ENCODE data around the gene LLGL2.
A peak's percentile ranks its signal among the peaks of the same experiment; 100 is the strongest.
"Not testable (repeated sequence)": the region's sequence is repeated elsewhere in the genome, so short reads cannot be mapped to it uniquely, and the experiment has no call there.

The LLGL2 gene

DNA sequence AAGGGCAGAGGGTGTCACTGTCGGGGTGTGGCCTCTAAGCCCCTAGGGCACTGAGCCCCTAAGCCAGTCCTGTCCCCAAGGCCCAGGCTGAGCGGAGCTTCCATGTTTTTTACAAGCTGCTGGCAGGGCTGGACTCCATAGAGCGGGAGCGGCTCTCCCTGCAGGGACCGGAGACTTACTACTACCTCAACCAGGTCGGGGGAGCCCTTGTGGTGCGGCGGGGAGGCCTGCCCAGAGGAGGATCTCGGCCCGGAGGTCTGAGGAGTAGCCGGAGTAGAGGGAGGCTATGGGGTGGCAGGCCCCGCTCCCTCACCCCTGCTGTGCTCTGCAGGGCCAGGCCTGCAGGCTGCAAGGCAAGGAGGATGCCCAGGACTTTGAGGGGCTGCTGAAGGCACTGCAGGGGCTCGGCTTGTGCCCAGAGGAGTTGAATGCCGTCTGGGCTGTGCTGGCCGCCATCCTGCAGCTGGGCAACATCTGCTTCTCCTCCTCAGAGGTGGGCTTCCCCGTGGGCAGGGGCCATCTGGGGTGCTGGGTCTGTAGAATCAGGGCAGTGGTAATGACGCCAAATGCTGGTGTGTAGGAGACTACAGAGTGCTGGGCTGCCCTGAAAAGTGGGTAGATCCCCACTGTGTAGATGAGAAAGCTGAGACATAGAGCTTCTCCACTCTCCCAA, 67.0 kb downstream of the LLGL2 start:
- no peak for DNase-seq (ENCODE audit: low spot score)

DNA sequence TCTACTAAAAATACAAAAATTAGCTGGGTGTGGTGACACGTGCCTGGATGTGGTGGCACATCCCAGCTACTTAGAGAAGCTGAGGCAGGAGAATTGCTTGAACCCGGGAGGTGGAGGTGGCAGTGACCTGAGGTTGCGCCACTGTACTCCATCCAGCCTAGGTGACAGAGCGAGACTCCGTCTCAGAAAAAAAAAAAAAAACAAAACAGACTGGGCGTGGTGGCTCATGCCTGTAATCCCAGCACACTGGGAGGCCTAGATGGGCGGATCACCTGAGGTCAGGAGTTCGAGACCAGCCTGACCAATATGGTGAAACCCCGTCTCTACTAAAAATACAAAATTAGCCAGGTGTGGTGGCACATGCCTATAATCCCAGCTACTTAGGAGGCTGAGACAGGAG, 67.9 kb downstream of the LLGL2 start:
- not testable (repeated sequence) for DNase-seq (ENCODE audit: low spot score)

DNA sequence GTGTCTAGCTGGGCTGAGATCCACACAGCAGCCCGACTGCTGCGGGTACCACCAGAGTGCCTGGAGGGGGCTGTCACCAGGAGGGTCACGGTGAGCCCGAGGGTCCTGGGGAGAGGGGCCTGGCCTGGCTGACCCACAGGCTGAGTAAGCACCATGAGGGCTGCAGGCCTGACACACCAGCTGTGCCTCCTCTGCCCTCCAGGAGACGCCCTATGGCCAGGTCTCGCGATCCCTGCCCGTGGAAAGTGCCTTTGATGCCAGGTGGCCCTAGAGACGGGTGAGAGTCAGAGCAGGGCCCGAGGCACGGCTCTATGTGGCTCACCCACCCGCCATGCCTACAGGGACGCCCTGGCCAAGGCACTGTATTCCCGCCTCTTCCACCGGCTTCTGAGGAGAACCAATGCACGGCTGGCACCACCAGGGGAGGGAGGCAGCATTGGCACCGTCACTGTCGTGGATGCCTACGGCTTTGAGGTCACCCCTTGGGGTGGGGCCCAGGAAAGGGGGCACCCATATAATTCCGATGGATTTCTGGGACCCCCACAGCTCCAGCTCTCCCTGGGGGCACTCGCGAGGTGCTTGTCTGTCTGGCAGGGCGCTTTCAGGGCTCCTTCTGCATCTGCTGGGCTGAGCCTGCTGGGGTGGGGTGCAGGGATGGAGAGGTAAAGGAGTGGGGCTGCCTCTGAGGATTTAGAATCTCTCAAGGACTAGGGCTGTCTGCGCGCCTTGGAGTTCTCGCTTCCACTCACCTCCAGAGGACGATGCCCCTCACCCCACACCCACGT, 69.2 kb downstream of the LLGL2 start:
- no peak for DNase-seq (ENCODE audit: low spot score)

DNA sequence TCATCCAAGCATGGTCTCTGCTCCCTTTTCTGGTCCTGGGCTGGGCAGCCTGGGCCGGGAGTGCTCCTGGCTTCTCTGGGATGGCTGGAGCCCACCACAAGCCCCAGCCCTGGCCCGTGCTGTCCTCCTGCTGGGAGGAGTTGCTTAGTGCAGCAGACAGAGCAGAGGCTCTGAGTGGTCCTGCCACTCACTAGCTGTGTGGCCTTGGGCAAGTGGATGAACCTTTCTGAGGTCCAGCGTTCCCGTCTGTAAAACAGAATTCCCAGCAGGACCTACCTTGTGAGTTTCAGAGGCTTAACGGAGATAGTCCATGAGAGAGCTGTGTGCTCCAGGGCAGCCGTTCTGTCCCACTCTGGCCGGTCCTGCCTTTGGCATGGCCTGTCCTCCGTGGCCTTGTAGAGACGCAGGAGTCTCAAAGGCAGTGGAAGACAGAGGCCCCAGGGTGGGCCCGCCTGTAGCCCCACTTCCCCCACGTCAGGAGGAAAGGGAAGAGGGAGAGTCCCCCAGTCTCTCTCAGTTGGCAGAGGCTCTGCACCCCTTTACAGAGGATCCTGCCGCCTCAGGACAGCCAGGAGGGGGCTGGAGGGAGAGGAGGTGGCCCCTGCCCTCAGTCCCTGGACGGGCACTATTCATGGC, 69.9 kb downstream of the LLGL2 start:
- DNase-seq (ENCODE audit: low spot score) = no peak

DNA sequence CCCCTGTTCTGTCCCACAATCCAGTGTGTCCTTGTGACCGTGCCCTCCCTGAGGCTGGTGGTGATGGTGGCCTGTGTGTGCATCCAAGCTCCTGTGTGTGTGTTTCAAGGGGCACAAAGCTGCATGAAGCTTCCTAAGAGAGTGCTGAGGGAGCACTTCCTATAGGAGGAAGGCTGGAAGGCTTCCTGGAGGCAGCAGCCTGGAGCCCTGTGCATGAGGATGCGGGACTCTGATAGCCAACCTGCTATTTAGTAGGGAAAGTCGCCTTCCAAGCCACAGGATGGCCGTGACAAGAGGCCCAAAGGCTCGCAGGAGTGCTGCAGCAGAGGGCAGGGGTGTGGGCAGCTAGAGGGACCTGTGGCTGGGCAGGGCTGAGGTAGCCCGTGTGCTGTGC, 70.4 kb downstream of the LLGL2 start:
- no peak for DNase-seq (ENCODE audit: low spot score)

DNA sequence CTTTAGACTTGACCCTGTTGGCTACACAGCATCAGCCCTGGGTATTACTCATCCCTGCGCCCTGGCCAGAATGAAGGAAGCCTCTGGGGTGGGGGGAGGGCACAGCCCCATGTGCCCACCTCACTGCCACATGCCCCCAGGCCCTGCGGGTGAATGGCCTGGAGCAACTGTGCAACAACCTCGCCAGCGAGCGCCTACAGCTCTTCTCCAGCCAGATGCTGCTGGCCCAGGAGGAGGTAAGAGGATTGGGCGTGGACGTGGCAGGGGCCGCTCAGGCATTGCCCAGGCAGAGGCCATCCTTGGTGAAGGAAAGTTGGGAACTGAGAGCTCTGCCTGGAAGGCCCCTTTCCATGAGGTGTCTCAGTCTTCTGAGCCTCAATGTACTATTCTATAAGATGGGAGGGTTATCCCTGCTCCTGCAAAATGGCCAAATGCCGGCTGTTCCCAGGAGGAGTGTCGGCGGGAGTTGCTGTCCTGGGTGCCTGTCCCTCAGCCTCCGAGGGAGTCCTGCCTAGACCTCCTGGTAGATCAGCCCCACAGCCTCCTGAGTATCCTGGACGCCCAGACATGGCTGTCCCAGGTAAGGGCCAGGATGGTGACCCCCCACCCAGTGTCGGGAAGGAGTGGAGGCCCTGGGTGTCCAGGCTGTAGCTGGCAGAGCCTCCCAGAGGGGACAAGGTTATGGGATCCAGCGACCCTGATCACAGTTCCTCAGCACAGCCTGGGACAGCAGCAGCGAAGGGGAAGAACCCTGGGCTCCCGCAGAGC, 71.0 kb downstream of the LLGL2 start:
- no peak for DNase-seq (ENCODE audit: low spot score)

DNA sequence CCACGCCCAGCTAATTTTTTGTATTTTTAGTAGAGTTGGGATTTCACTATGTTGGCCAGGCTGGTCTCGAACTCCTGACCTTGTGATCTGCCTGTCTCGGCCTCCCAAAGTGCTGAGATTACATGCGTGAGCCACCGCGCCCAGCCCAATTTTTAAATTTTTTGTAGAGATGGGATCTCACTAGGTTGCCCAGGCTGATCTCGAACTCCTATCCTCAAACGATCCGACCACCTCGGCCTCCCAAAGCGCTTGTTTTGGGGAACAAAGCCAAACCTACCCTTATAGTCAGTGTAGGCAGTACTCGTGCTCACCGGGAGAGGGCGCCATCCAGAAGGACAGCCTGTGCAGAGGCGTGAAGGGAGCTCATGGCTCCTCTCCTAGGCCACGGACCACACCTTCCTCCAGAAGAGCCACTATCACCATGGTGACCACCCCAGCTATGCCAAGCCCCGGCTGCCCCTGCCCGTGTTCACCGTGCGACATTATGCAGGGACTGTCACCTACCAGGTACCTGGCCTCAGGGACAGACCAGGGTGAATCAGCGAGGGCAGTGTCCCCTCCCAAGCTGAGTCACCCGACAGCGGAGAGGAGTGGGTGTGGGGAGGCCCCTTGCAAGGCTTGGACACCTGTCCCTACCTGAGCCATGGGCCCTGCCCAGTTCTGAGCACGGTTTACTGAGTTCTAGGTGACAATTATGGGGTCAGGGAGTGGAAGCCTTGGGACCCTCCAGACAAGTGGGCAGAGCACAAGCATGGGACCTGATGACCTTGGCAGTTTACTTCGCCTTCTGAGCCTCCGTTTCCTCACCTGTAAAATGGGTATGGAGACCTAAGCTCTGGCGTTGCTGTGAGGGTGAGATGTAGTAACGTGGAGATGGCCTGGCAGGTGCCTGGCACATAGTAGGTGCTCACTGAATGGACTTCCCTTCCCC, 75.8 kb downstream of the LLGL2 start:
- DNase-seq (ENCODE audit: low spot score) = peak; percentile 29

DNA sequence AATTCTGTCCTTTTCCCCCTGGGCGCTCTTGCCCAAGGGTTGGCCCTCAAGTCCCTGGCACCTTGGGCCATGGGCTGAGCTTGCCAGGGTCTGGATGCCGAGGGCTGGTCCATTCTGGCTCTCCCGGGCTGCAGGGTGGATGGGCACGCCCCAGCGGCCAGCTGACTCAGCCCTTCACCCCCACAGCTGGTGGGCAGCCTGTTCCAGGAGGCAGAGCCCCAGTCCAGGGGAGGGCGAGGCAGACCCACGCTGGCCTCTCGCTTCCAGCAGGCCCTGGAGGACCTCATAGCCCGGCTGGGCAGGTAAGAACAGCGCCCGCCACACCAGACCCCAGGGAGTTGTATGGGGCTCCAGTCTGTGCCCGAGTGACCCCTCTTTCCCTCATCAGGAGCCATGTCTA, 77.1 kb downstream of the LLGL2 start:
- no peak for DNase-seq (ENCODE audit: low spot score)

DNA sequence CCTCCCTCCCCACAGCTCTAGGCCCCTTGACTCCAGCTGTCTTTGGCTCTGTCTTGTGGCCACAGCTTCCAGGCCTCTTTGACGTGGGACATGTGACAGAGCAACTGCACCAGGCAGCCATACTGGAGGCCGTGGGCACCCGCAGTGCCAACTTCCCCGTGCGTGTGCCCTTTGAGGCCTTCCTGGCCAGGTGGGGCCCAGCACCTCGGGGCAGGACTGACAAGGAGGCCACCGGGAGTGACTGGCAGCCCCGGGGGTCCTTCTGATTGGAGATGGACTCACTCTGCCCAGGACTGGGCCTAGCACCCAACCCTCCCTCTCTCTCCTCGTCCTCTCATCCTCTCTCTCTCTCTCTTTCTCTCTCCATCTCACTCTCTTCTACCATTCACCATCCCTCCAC, 77.6 kb downstream of the LLGL2 start:
- DNase-seq (ENCODE audit: low spot score) = no peak

DNA sequence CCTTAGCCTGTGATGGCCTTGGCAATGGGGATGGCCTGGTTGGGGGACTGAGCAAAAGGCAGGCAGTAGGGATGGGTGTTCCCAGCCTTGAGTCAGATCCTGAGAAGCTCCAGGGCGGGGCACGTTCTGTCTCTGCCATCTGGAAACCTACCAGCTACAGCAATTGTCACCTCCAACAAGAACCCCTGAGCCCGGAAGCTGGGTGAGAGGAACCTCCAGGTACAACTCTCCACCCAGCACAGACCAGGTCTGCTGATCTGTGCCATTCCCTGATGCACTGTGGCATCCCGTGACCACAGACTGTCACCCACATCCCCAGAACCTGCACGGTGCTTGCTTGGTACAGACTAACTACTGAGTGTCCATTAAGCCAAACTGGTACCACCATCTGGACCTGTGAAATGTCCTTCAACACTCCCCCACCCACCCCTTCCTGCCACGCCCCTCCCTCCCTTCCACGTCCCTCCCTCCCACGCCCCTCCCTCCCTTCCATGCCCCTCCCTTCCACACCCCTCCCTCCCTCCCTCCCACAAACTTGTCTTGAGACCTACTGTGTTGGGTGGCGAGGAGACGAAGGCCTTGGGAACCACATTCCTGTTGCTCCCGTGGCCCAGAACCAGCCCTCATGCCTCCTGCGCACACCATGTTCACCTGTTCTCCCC, 78.7 kb downstream of the LLGL2 start:
- no peak for DNase-seq (ENCODE audit: low spot score)

DNA sequence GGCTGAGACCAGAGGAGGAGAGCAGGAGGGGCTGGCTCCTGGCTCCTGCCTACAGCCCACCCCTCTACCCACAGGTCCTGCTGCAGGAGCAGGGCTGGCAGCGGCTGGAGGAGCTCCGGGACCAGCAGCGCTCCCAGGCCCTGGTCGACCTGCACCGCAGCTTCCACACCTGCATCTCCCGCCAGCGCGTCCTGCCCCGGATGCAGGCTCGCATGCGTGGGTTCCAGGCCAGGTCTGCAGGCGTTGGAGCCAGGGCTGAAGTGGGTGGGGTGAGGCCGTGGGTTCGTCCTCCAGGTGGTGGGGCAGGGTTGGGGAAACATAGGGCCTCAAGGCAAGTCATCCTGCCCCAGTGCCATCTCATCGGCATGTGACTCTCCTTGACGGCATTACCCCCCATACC, 80.3 kb downstream of the LLGL2 start:
- DNase-seq (ENCODE audit: low spot score) = no peak

DNA sequence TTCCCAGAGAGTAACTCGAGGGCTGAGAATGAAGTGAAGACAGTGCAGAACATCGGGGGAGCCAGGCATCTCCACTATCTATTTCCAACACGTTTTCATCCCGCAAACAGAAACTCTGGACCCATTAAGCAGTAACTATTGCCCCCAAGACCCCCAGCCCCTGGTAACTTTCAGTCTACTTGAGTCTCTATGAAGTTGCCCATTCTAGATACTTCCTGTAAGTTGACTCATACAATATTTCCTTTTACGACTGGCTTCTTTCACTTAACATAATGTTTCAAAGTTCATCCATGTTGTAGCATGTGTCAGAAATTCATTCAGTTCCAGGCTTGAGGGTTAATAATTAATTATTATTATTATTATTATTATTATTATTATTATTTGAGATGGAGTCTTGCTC, 81.6 kb downstream of the LLGL2 start:
- no peak for DNase-seq (ENCODE audit: low spot score)

DNA sequence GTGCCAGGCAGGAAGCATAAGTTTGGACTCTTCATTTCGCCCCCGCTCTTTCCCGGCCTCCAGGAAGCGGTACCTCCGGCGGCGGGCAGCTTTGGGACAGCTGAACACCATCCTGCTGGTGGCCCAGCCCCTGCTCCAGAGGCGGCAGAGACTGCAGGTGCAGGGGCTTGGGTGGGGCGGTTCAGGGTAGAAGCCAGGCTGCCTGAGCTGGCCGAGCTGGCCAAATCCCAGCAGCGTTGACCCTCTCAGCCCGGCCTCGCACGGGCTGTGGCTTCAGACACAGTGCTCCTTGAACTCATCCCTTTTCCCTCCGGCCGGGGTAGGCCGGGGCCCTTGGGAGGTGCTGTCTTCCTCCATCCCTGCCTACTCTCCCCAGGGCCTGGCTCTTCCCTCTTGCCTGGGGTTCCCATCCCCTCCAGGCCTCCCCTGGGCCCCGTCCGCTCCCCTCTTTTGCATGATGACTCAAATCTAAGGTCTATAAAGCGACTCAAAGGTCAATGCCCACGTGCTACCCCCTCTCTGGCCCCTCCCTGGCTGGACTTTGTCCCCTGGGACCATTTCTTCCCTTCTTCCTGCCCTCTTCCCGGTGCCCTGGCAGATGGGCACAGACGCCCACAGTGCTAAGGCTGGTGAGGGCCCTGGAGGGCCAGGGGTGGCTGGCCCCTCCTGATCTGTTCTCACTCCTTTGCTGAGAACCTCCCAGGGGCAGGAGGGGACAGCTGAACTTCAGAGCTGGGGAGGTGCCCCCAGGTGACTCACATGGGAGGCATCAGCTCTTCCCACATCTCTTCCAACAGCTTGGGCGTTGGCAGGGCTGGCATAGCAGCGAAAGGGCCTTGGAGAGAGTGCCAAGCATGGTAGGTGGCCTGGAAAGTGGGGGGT, 84.8 kb downstream of the LLGL2 start:
- no peak for DNase-seq (ENCODE audit: low spot score)

DNA sequence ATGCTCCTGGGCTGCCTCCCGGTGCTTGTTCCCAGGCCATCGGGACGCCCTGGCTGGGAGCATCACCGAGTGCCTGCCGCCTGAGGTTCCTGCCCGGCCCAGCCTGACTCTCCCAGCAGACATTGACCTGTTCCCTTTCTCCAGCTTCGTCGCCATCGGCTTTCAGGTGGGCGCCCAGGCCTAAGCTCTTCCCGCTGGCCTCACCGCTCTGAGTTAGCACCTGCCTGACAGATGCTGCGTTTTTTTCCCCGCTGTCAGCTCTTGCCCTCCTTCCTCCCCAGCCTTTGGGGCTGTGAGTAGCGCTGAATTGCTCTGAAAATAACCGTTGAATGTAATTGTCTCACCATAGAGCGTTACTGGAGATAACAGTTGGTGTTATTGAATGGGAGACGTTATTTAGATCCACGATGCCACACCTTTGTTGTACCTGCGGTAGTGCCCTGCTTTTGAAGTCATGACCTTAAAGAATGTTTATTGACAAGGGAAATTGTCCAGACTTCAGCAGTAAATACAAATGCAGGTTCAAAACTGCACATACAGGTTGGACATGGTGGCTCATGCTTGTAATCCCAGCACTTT, 86.4 kb downstream of the LLGL2 start:
- no peak for DNase-seq (ENCODE audit: low spot score)

DNA sequence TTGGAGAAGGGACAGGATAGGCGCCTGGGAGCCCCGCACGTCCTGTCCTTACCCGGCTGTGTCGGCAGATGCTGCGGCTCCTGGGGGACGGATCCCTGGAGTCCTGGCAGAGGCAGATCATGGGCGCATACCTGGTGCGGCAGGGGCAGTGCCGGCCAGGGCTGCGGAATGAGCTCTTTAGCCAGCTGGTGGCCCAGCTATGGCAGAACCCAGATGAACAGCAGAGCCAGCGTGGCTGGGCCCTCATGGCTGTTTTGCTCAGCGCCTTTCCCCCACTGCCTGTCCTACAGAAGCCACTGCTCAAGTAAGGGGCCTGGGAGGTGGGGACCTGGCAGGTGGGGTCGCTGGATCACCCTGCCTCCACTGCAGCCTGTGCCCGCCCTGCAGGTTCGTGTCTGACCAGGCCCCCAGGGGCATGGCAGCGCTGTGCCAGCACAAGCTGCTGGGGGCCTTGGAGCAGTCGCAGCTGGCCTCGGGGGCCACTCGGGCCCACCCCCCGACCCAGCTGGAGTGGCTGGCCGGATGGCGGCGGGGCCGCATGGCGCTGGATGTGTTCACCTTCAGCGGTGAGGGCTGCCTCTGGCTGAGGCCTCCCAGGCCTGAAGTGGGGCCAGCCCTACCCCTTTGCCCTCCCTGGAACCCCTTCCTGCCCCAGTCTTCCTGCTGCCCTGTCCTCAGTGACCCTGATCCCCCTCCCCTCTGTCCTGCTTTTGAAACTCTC, 87.6 kb downstream of the LLGL2 start:
- no peak for DNase-seq (ENCODE audit: low spot score)

DNA sequence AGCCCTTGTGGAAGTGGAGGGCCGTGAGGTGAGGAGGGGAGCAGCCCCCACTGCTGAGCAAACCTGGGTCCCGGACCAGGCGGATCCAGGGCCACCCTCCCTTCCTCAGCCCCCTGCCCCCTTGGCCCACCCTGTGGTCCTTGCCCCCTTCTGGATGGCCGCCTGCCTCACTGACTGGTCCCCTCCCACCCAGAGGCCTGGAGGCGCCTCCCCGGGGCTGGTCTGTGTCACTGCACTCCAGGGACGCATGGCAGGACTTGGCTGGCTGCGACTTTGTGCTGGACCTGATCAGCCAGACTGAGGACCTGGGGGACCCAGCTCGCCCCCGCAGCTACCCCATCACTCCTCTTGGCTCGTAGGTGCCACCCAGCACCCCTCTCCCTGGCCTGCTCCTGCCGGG, 88.5 kb downstream of the LLGL2 start:
- no peak for DNase-seq (ENCODE audit: low spot score)

DNA sequence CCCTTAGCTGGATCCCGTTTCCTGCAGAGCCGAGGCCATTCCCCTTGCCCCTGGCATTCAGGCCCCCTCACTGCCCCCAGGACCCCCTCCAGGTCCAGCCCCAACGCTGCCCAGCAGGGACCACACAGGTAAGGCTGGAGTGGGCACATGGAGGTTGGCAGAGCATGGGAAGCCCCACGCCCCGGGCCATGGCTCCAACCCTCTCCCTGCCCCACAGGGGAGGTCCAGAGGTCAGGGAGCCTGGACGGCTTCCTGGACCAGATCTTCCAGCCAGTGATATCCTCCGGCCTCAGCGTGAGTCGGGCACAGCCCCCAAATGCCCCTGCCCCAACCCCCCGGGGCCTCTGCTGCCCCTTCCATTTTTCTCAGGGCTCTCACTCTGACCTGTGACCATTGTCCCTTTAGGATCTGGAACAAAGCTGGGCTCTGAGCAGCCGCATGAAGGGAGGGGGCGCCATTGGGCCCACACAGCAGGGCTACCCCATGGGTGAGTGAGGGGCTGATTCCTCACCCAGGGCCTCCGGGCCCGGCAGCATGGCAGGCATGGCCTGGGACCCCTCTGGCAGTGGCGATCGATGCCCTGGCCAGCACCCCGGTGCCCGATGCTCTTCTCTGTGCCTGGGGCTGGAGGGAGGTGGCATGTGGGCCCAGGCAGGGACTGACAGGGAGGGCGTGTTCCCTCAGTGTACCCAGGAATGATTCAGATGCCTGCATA, 89.2 kb downstream of the LLGL2 start:
- no peak for DNase-seq (ENCODE audit: low spot score)

DNA sequence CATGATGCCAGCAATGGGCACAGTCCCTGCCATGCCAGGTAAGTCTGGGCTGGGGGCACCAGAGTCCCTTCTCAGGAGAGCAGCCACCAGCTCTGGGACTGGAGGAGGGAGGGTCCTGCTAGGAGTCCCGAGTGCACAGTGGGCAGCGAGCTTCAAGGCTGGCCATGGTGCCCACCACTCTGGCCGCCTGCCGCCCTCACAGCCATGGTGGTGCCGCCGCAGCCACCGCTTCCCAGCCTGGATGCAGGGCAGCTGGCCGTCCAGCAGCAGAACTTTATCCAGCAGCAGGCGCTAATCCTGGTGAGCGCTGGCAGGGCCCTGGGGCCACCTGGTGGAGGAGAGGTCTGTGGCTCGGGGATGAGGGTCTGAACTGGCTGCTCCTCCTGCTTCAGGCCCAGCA, 89.8 kb downstream of the LLGL2 start:
- no peak for DNase-seq (ENCODE audit: low spot score)
